Measurements from ENCODE around the gene SYT1.

Gene SYT1
- long read RNA-seq: 0 reads

GRCh38 chr12:78864403-78864869 is at the start of gene SYT1:
Gene SYT1, plus strand, starts transcription at chr12:78864774.
- H3K4me3 ChIP-seq (replicated peaks; ENCODE audit: insufficient read depth, low read length): no peak within 1 kb of the TSS
- DNase-seq (ENCODE audit: low read depth in 1 of 2, low spot score in 1 of 2): no peak
- TF ChIP-seq SPI1 (IDR thresholded peaks at IDR 0.05; ENCODE audit: borderline replicate concordance, low read depth) (no peak), GABPA (IDR thresholded peaks at IDR 0.05; ENCODE audit: low read depth) (no peak), CTCF (IDR thresholded peaks at IDR 0.05; ENCODE audit: insufficient read depth, low read length) (no peak), REST (IDR thresholded peaks at IDR 0.05; ENCODE audit: insufficient replicate concordance, low read depth) (no peak), POLR2AphosphoS5 (IDR thresholded peaks at IDR 0.05; ENCODE audit: low read depth) (no peak)

GRCh38 chr12:78818487-78818886 is 46.1 kb upstream of the SYT1 start:
- DNase-seq (ENCODE audit: low read depth in 1 of 2, low spot score in 1 of 2): no peak
- no peaks in the 10 kb centered on the region for H3K27me3 ChIP-seq (ENCODE audit: insufficient read depth, poor library complexity, severe bottlenecking)
- no peak for TF ChIP-seq SPI1 (IDR thresholded peaks at IDR 0.05; ENCODE audit: borderline replicate concordance, low read depth)
- no peak for TF ChIP-seq CTCF (IDR thresholded peaks at IDR 0.05; ENCODE audit: insufficient read depth, low read length)
- no peak for TF ChIP-seq REST (IDR thresholded peaks at IDR 0.05; ENCODE audit: insufficient replicate concordance, low read depth)
- no peak for TF ChIP-seq GABPA (IDR thresholded peaks at IDR 0.05; ENCODE audit: low read depth)
- TF ChIP-seq POLR2AphosphoS5 (IDR thresholded peaks at IDR 0.05; ENCODE audit: low read depth): no peak
- no peak overlapping the region for H3K4me3 ChIP-seq (replicated peaks; ENCODE audit: insufficient read depth, low read length)
- H3K27ac ChIP-seq (replicated peaks): no peak overlapping the region

More at GRCh38 chr12:78864403-78864869, at the start of gene SYT1:
- Histone ChIP-seq H3K27me3 (ENCODE audit: insufficient read depth, poor library complexity, severe bottlenecking) (peaks cover 14% of the 10 kb centered on the region), H3K27ac (replicated peaks) (no peak within 1 kb of the TSS)

GRCh38 chr12:78820946-78821345 is 43.6 kb upstream of the SYT1 start:
- Histone ChIP-seq H3K27ac (replicated peaks) (no peak overlapping the region), H3K4me3 (replicated peaks; ENCODE audit: insufficient read depth, low read length) (no peak overlapping the region), H3K27me3 (ENCODE audit: insufficient read depth, poor library complexity, severe bottlenecking) (no peaks in the 10 kb centered on the region)
- no peak for TF ChIP-seq SPI1 (IDR thresholded peaks at IDR 0.05; ENCODE audit: borderline replicate concordance, low read depth)
- TF ChIP-seq REST (IDR thresholded peaks at IDR 0.05; ENCODE audit: insufficient replicate concordance, low read depth): no peak
- no peak for TF ChIP-seq CTCF (IDR thresholded peaks at IDR 0.05; ENCODE audit: insufficient read depth, low read length)
- TF ChIP-seq GABPA (IDR thresholded peaks at IDR 0.05; ENCODE audit: low read depth): no peak
- no peak for TF ChIP-seq POLR2AphosphoS5 (IDR thresholded peaks at IDR 0.05; ENCODE audit: low read depth)
- no peak for DNase-seq (ENCODE audit: low read depth in 1 of 2, low spot score in 1 of 2)
